Islet precursor cell (in vitro differentiated cells): ENCODE data around the gene SCAPER.
"Not testable (repeated sequence)": the region's sequence is repeated elsewhere in the genome, so short reads cannot be mapped to it uniquely, and the experiment has no call there.

Experiments
- DNase-seq: peaks from one replicate; pipeline ENCODE4 v3.0.0-alpha.2; 2018

SCAPER gene

GRCh38 chr15:76904461-76905012, 603 bp downstream of the SCAPER start:
- DNase-seq: peak; percentile 75

- no peak for DNase-seq
Observed at GRCh38 chr15:76903251-76903681, 1.9 kb downstream of the SCAPER start.

GRCh38 chr15:76901965-76902364, 3.2 kb downstream of the SCAPER start:
- no peak for DNase-seq

GRCh38 chr15:76899931-76900310, 5.2 kb downstream of the SCAPER start:
- DNase-seq: not testable (repeated sequence)

GRCh38 chr15:76899176-76899930, 5.8 kb downstream of the SCAPER start:
- DNase-seq: not testable (repeated sequence)

- no peak for DNase-seq
Observed at GRCh38 chr15:76898102-76898501, 7.0 kb downstream of the SCAPER start.

GRCh38 chr15:76894174-76894573, 11.0 kb downstream of the SCAPER start:
- DNase-seq: no peak

- DNase-seq: not testable (repeated sequence)
Observed at GRCh38 chr15:76892836-76893235, 12.3 kb downstream of the SCAPER start.

- DNase-seq: not testable (repeated sequence)
Observed at GRCh38 chr15:76887280-76888141, 17.6 kb downstream of the SCAPER start.

- no peak for DNase-seq
Observed at GRCh38 chr15:76885212-76885611, 19.9 kb downstream of the SCAPER start.

- no peak for DNase-seq
Observed at GRCh38 chr15:76875911-76876310, 29.2 kb downstream of the SCAPER start.

GRCh38 chr15:76873066-76873465, 32.1 kb downstream of the SCAPER start:
- DNase-seq: not testable (repeated sequence)

GRCh38 chr15:76871930-76872329, 33.2 kb downstream of the SCAPER start:
- no peak for DNase-seq

- no peak for DNase-seq
Observed at GRCh38 chr15:76868740-76869139, 36.4 kb downstream of the SCAPER start.

GRCh38 chr15:76866716-76867321, 38.3 kb downstream of the SCAPER start:
- no peak for DNase-seq

GRCh38 chr15:76866008-76866407, 39.1 kb downstream of the SCAPER start:
- no peak for DNase-seq

GRCh38 chr15:76865548-76865991, 39.6 kb downstream of the SCAPER start:
- DNase-seq: no peak

- no peak for DNase-seq
Observed at GRCh38 chr15:76864586-76864985, 40.6 kb downstream of the SCAPER start.

GRCh38 chr15:76863693-76864092, 41.4 kb downstream of the SCAPER start:
- DNase-seq: no peak

- no peak for DNase-seq
Observed at GRCh38 chr15:76863123-76863522, 42.0 kb downstream of the SCAPER start.

- DNase-seq: no peak
Observed at GRCh38 chr15:76861815-76862397, 43.2 kb downstream of the SCAPER start.

- no peak for DNase-seq
Observed at GRCh38 chr15:76860201-76860600, 44.9 kb downstream of the SCAPER start.

- DNase-seq: not testable (repeated sequence)
Observed at GRCh38 chr15:76850367-76850766, 54.8 kb downstream of the SCAPER start.
